Mesendoderm (in vitro differentiated cells): ENCODE data around the gene FTCDNL1.
A peak's percentile ranks its signal among the peaks of the same experiment; 100 is the strongest.

Experiments used
- DNase-seq: peaks from one replicate; pipeline ENCODE4 v3.0.0; 2013
- H2AK5ac ChIP-seq: 2 replicates; pipeline ENCODE4 v1.6.1; 2013; ENCODE audit warnings: low read length, inconsistent platforms
- H2BK120ac ChIP-seq: 2 replicates; pipeline ENCODE4 v1.6.1; 2013; ENCODE audit warnings: low read depth, mild to moderate bottlenecking, low read length, moderate library complexity, mixed read lengths
- H2BK15ac ChIP-seq: replicated peaks from 2 replicates; pipeline ENCODE4 v1.6.1; 2013; ENCODE audit warnings: low read depth, mild to moderate bottlenecking, moderate library complexity
- H2BK5ac ChIP-seq: 2 replicates; pipeline ENCODE4 v1.6.1; 2013; ENCODE audit warnings: low read length, inconsistent platforms
- H3K18ac ChIP-seq: 2 replicates; pipeline ENCODE4 v1.6.1; 2013; ENCODE audit warnings: mild to moderate bottlenecking, low read length, mixed read lengths
- H3K23ac ChIP-seq: one replicate; pipeline ENCODE4 v1.6.1; 2013; ENCODE audit warnings: low read length
- H3K27ac ChIP-seq: 2 replicates; pipeline ENCODE4 v1.5.1; 2013; ENCODE audit warnings: low read depth, mild to moderate bottlenecking, inconsistent platforms, low read length, moderate library complexity
- H3K27me3 ChIP-seq: 2 replicates; pipeline ENCODE4 v1.6.1; 2013; ENCODE audit warnings: low read length, control low read depth, mild to moderate bottlenecking, inconsistent platforms; ENCODE audit not compliant: insufficient read depth, poor library complexity
- H3K36me3 ChIP-seq: 2 replicates; pipeline ENCODE4 v1.6.1; 2013; ENCODE audit warnings: low read length, inconsistent platforms; ENCODE audit not compliant: control insufficient read depth, insufficient read depth
- H3K4ac ChIP-seq: one replicate; pipeline ENCODE4 v1.6.1; 2013; ENCODE audit warnings: low read depth, mild to moderate bottlenecking, low read length, moderate library complexity
- H3K4me1 ChIP-seq: 2 replicates; pipeline ENCODE4 v1.6.1; 2013; ENCODE audit warnings: low read depth, low read length, inconsistent platforms; ENCODE audit not compliant: control insufficient read depth
- H3K4me2 ChIP-seq: 2 replicates; pipeline ENCODE4 v1.6.1; 2013; ENCODE audit warnings: low read length
- H3K4me3 ChIP-seq: 2 replicates; pipeline ENCODE4 v1.5.1; 2013; ENCODE audit warnings: mild to moderate bottlenecking, low read length
- H3K56ac ChIP-seq: one replicate; pipeline ENCODE4 v1.6.1; 2013; ENCODE audit warnings: low read length
- H3K79me1 ChIP-seq: 2 replicates; pipeline ENCODE4 v1.6.1; 2013; ENCODE audit warnings: low read length, inconsistent platforms
- H3K79me2 ChIP-seq: 2 replicates; pipeline ENCODE4 v1.6.1; 2013; ENCODE audit warnings: mild to moderate bottlenecking, low read length; ENCODE audit not compliant: control insufficient read depth, insufficient read depth
- H3K9ac ChIP-seq: 2 replicates; pipeline ENCODE4 v1.6.1; 2013; ENCODE audit warnings: low read length, inconsistent platforms
- H4K5ac ChIP-seq: one replicate; pipeline ENCODE4 v1.6.1; 2013; ENCODE audit warnings: low read length
- H4K8ac ChIP-seq: one replicate; pipeline ENCODE4 v1.6.1; 2013; ENCODE audit warnings: low read depth, mild to moderate bottlenecking, control low read depth, low read length, moderate library complexity
- whole genome bisulfite sequencing: extraction: QIAGEN DNeasy Blood & Tissue Kit; methylation state at CpG from one replicate; pipeline ENCODE4 v1.1.7; 2013; ENCODE audit warnings: low lambda C conversion rate, missing lambda C conversion rate; ENCODE audit not compliant: insufficient coverage; ENCODE audit errors: extremely low coverage; 5-methylcytosine and 5-hydroxymethylcytosine counted together

Gene FTCDNL1

DNA sequence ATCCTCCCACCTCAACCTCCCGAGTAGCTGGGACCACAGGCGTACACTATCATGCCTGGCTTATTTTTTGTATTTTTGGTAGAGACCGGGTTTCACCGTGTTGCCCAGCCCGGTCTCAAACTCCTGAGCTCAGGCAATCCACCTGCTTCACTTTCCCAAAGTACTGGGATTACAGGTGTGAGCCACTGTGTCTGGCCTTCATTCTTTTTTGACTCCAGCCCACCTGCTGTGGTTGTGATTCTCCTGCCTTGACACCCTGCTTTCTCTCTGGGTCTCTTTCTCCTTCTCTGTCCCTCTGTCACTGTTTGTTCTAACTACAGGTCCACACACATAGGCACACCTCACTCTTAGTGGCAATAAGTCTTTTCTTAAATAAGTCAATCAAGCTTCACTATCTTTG is 85.3 kb downstream of the FTCDNL1 start:
- Histone ChIP-seq H2BK5ac (no peak overlapping the region), H3K4me3 (no peak overlapping the region), H3K4me1 (no peaks in the 10 kb centered on the region), H2BK15ac (no peak overlapping the region), H3K27ac (no peak overlapping the region), H3K36me3 (no peaks in the 10 kb centered on the region), H2AK5ac (no peak overlapping the region), H3K56ac (no peak overlapping the region), H3K79me2 (no peaks in the 10 kb centered on the region), H4K8ac (no peak overlapping the region), H3K4ac (no peak overlapping the region), H2BK120ac (no peak overlapping the region), H3K23ac (no peak overlapping the region), H3K9ac (no peak overlapping the region), H3K27me3 (no peaks in the 10 kb centered on the region), H3K4me2 (no peak overlapping the region), H3K79me1 (no peaks in the 10 kb centered on the region), H3K18ac (no peak overlapping the region), H4K5ac (no peak overlapping the region)
- DNase-seq = no peak
- WGBS = no CpG with 5 or more reads among the region's 5 CpGs

DNA sequence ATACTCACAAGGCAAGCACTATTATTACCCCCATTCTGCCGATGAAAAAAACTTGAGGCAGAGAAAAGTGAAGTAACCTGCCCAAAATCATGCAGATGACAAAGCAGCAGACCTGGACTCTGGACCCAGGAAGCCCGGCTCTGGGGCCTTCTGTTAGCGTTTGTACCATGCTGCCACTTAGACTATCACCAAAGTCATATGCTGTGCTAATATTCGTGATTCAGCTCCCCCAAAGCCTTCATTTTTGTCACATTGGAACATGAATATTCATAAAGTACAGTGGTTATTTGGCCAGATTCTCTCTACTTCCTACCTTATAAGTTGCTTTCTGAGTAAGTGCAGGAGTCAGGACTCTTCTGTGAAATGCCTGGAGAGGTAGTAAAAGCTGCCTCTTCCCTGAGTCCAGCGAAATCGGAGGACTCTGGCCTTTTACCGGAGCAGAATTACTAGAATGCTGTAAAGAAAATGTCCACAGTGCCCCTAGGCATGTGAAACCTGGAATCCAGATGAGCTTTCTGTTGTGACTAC is 86.7 kb downstream of the FTCDNL1 start:
- no CpG with 5 or more reads among the region's 7 CpGs for WGBS

DNA sequence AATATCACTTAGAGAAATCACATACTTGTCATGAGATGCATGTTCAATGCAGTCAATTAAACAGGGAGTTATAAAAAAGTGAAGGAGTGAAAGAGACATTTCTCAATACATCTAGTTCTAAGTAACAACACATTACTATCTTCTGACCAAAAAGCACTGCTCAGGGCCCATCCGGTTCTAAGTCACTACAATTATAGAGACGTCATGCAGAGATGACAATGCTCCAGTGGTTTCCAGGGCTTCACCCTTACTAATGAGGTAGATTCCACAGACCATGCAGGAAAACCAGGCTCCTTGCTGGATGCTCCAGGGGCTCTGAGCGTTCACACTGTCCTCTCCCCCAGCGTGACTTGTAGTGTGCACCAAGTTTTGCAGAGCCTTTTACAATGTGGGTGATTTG is 88.0 kb downstream of the FTCDNL1 start:
- Histone ChIP-seq H2BK120ac (no peak overlapping the region), H3K56ac (no peak overlapping the region), H2BK15ac (no peak overlapping the region), H3K9ac (no peak overlapping the region), H3K4ac (no peak overlapping the region), H4K5ac (no peak overlapping the region), H3K36me3 (no peaks in the 10 kb centered on the region), H3K27ac (no peak overlapping the region), H3K4me1 (no peaks in the 10 kb centered on the region), H3K79me2 (no peaks in the 10 kb centered on the region), H3K18ac (no peak overlapping the region), H3K27me3 (no peaks in the 10 kb centered on the region), H3K79me1 (no peaks in the 10 kb centered on the region), H2BK5ac (no peak overlapping the region), H3K23ac (no peak overlapping the region), H2AK5ac (no peak overlapping the region), H4K8ac (no peak overlapping the region), H3K4me3 (no peak overlapping the region), H3K4me2 (no peak overlapping the region)
- DNase-seq = no peak
- WGBS = no CpG with 5 or more reads among the region's 4 CpGs

More for the DNA sequence above, 86.7 kb downstream of the FTCDNL1 start:
- no peak overlapping the region for H3K56ac ChIP-seq
- no peak overlapping the region for H3K4me2 ChIP-seq
- H3K9ac ChIP-seq = no peak overlapping the region
- H3K79me1 ChIP-seq = no peaks in the 10 kb centered on the region
- H3K4me1 ChIP-seq = no peaks in the 10 kb centered on the region
- H3K79me2 ChIP-seq = no peaks in the 10 kb centered on the region
- H2BK120ac ChIP-seq = no peak overlapping the region
- no peak overlapping the region for H3K4ac ChIP-seq
- H3K27ac ChIP-seq = no peak overlapping the region
- H4K5ac ChIP-seq = no peak overlapping the region
- H3K23ac ChIP-seq = no peak overlapping the region
- no peak overlapping the region for H3K4me3 ChIP-seq
- no peaks in the 10 kb centered on the region for H3K36me3 ChIP-seq
- no peak overlapping the region for H2BK15ac ChIP-seq
- no peak overlapping the region for H2AK5ac ChIP-seq
- no peak for DNase-seq
- H3K27me3 ChIP-seq = no peaks in the 10 kb centered on the region
- no peak overlapping the region for H3K18ac ChIP-seq
- no peak overlapping the region for H2BK5ac ChIP-seq
- H4K8ac ChIP-seq = no peak overlapping the region

DNA sequence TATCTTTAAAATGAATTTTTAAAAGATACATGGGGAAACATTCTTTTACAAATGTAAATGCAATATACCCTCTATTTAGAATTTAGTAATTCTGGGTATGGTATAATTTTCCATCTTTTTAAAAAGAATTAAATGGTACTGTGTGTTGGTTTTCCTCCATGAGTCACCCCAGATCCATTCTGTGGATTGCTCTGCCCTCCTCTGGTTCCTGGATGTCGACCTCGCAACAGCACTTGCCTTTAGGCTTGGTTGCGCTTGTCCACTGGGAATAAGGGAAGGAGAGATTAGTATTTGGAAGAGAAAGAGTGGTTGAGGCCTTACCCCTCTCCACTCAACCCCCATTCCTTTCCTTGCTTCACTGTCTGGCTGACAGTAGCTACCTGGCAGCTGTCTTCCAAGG is 90.4 kb downstream of the FTCDNL1 start:
- Histone ChIP-seq H3K79me2 (no peaks in the 10 kb centered on the region), H2BK120ac (no peak overlapping the region), H3K4me2 (no peak overlapping the region), H3K4ac (no peak overlapping the region), H3K9ac (no peak overlapping the region), H4K5ac (no peak overlapping the region), H3K56ac (no peak overlapping the region), H3K4me1 (no peaks in the 10 kb centered on the region), H3K27me3 (no peaks in the 10 kb centered on the region), H4K8ac (no peak overlapping the region), H2BK5ac (no peak overlapping the region), H2BK15ac (no peak overlapping the region), H3K27ac (no peak overlapping the region), H3K23ac (no peak overlapping the region), H3K36me3 (no peaks in the 10 kb centered on the region), H3K4me3 (no peak overlapping the region), H3K79me1 (no peaks in the 10 kb centered on the region), H2AK5ac (no peak overlapping the region), H3K18ac (no peak overlapping the region)
- WGBS = no CpG with 5 or more reads among the region's 3 CpGs
- peak; percentile 21 for DNase-seq

DNA sequence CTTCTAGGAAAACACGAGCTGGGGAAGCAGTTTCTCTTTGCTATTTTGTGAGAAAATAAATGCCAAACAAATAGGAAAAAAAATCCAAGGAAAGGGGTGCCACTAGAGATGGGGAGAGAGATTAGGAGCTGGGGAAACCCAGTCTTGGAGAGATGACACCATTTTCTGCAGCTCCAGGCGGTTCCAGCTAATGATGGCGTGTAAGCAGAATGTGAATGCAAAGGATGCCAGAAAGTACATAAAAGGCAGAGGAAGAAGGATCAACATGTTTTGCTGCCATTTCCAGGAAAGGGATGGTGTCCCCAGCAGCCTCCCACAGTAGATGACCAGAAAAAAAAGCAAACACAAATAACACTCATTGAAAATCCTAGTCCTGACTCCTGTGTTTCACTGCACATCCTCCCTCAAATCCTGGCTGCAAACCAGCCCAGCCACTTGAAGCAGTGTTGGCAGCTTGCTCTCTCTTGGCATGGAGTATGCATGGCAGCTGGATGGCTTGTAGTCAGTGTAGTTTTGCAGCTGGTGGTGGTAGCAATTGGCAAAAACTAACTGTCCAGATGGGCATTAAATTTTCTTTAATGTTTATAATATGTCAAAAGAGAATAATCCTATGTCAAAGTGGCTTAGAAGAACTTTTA is 93.6 kb downstream of the FTCDNL1 start:
- Histone ChIP-seq H3K56ac (no peak overlapping the region), H4K8ac (no peak overlapping the region), H3K9ac (no peak overlapping the region), H2AK5ac (no peak overlapping the region), H3K23ac (peak overlapping the region; percentile 69), H3K27ac (no peak overlapping the region), H2BK120ac (no peak overlapping the region), H3K79me2 (no peaks in the 10 kb centered on the region), H3K4me1 (no peaks in the 10 kb centered on the region), H2BK5ac (no peak overlapping the region), H3K36me3 (no peaks in the 10 kb centered on the region), H4K5ac (no peak overlapping the region), H3K4me3 (no peak overlapping the region), H3K4me2 (no peak overlapping the region), H3K4ac (no peak overlapping the region), H2BK15ac (no peak overlapping the region), H3K79me1 (no peaks in the 10 kb centered on the region), H3K27me3 (no peaks in the 10 kb centered on the region), H3K18ac (no peak overlapping the region)
- WGBS = no CpG with 5 or more reads among the region's 3 CpGs
- no peak for DNase-seq

DNA sequence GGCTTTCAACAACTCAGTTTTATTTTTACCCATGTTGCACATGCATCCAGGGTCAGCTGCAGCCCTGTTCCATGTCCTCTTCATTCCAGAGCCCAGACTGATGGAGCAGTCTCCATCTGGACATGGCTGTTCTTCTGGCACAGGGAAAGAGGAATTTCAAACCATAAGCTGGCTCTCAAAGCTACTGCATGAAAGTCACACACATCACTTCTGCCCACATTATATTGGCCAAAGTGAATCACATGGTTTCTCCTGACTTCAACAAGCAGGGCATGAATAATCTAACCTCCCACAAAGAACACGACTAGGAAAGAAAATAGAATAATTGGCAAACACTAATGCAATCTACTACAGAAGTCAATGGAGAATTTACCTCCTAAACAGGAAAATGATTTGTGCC is 94.2 kb downstream of the FTCDNL1 start:
- no peak overlapping the region for H2AK5ac ChIP-seq
- WGBS = no CpG with 5 or more reads among the region's 1 CpG
- no peak for DNase-seq

More for the DNA sequence above, 94.2 kb downstream of the FTCDNL1 start:
- no peak overlapping the region for H2BK5ac ChIP-seq
- no peak overlapping the region for H3K4ac ChIP-seq
- H2BK15ac ChIP-seq = no peak overlapping the region
- no peak overlapping the region for H4K8ac ChIP-seq
- no peaks in the 10 kb centered on the region for H3K79me2 ChIP-seq
- no peak overlapping the region for H2BK120ac ChIP-seq
- no peak overlapping the region for H4K5ac ChIP-seq
- no peak overlapping the region for H3K27ac ChIP-seq
- no peak overlapping the region for H3K18ac ChIP-seq
- H3K79me1 ChIP-seq = no peaks in the 10 kb centered on the region
- H3K4me2 ChIP-seq = no peak overlapping the region
- H3K4me3 ChIP-seq = no peak overlapping the region
- H3K23ac ChIP-seq = no peak overlapping the region
- no peaks in the 10 kb centered on the region for H3K4me1 ChIP-seq
- no peak overlapping the region for H3K9ac ChIP-seq
- H3K36me3 ChIP-seq = no peaks in the 10 kb centered on the region
- H3K56ac ChIP-seq = no peak overlapping the region
- H3K27me3 ChIP-seq = no peaks in the 10 kb centered on the region
